Esophagus muscularis mucosa (tissue), 3 donors: Measurements from ENCODE around the gene STX11.

Source experiments
- POLR2A ChIP-seq: fragments of 450-650 bp; IDR thresholded peaks from one replicate; pipeline ENCODE4 v1.6.1; 2017; ENCODE audit warnings: antibody characterized with exemption, moderate library complexity, mild to moderate bottlenecking, low read depth
- TF ChIP-seq, protein P1 (sequence below), 3 experiments: fragments of 200-600 bp in 2 of 3; fragments of 450-650 bp in 1 of 3; sonication (generic) in 2 of 3; IDR thresholded peaks; one replicate each; pipeline ENCODE4 v1.5.1; 2017 to 2019; ENCODE audit warnings: antibody characterized with exemption in 3 of 3, mild to moderate bottlenecking in 2 of 3, moderate library complexity in 1 of 3

DNA sequence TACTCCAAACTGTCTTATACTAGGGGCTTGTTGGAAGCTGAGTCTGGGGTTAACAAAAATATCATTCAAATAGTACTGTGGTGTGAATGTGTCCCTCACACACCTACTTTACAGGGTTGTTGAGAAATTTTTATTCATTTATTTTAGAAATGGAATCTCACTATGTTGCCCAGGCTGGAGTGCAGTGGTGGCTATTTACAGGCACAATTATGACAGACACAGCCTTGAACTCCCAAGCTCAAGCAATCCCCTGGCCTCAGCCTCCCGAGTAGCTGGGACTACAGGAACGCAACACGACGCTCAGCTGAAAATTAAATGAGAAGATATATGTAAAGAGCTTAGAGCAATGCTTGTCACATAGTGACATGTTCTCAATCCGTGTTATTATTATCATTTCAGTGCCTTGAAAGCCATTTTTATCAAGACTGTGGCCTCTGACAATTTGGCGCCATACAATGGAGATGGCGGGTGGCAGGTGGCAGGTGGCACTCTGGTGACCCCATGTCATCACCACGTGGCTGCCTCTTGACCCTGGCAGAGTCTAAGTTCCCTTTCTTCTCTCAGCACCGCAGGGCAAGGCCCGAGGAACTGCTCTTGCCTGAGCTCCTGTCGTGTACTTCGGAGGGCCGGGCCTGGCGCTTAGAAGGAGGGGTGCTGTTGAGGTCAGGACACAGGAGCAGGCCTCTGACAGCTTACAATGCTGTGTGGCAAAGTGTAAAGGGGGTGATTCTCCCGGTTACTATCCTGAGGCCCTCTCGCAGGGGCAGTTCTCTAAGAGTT lies 64.5 kb downstream of the STX11 start:
- TF ChIP-seq, protein P1, sequence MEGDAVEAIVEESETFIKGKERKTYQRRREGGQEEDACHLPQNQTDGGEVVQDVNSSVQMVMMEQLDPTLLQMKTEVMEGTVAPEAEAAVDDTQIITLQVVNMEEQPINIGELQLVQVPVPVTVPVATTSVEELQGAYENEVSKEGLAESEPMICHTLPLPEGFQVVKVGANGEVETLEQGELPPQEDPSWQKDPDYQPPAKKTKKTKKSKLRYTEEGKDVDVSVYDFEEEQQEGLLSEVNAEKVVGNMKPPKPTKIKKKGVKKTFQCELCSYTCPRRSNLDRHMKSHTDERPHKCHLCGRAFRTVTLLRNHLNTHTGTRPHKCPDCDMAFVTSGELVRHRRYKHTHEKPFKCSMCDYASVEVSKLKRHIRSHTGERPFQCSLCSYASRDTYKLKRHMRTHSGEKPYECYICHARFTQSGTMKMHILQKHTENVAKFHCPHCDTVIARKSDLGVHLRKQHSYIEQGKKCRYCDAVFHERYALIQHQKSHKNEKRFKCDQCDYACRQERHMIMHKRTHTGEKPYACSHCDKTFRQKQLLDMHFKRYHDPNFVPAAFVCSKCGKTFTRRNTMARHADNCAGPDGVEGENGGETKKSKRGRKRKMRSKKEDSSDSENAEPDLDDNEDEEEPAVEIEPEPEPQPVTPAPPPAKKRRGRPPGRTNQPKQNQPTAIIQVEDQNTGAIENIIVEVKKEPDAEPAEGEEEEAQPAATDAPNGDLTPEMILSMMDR (IDR thresholded peaks at IDR 0.05): no peak
- TF ChIP-seq POLR2A: no peak
